ENCODE results near the gene POU2F2. TPM values are rescaled to one million over a fixed set of nuclear protein-coding genes. Genes with fewer than 3 reads are reported as not detected.

POU2F2 gene
- total and polyA plus RNA-seq, 10 donors = 22.3 to 67.4 (median 40.0) TPM

GRCh38 chr19:42086188-42086736, 46.0 kb downstream of the POU2F2 start:
- Histone ChIP-seq H3K36me3 (peaks cover under 1 to 38% (median 13%) of the 10 kb centered on the region in 6 donors), H3K4me3 (no peak overlapping the region), H3K27me3 (replicated peaks in 1 of 7) (no peaks in the 10 kb centered on the region), H3K9me3 (no peaks in the 10 kb centered on the region), H3K4me1 (peaks cover 13 to 67% (median 36%) of the 10 kb centered on the region in 6 donors), H3K27ac (peak overlapping the region in 2 of 8 donors; percentile 7 to 23)
- peak; percentile 62 for DNase-seq
- WGBS, 5 donors = 74 to 84% (median 76%) methylated on average over 9 of the region's 9 CpGs
- intact Hi-C loops (cut with DNase I; ENCODE audit: low total_unique reads) = no loop called here
- TF ChIP-seq POLR2AphosphoS5 (IDR thresholded peaks at IDR 0.05) = peak in 2 of 3 donors; percentile 23 to 46
- no peak for TF ChIP-seq POLR2A (IDR thresholded peaks at IDR 0.05)
- TF ChIP-seq CTCF (IDR thresholded peaks at IDR 0.05 in 8 of 11, conservative IDR thresholded peaks at IDR 0.05 in 3 of 11) = no peak

GRCh38 chr19:42083537-42083936, 48.7 kb downstream of the POU2F2 start:
- WGBS, 5 donors = 92 to 98% (median 94%) methylated on average over 5 of the region's 5 CpGs
- Histone ChIP-seq H3K4me1 (peaks cover 4 to 56% (median 20%) of the 10 kb centered on the region in 6 donors), H3K9me3 (no peaks in the 10 kb centered on the region), H3K4me3 (no peak overlapping the region), H3K27me3 (replicated peaks in 1 of 7) (no peaks in the 10 kb centered on the region), H3K27ac (no peak overlapping the region), H3K36me3 (peaks cover 8 to 54% (median 39%) of the 10 kb centered on the region in 6 donors)
- TF ChIP-seq POLR2A (IDR thresholded peaks at IDR 0.05) (no peak), POLR2AphosphoS5 (IDR thresholded peaks at IDR 0.05) (no peak), CTCF (IDR thresholded peaks at IDR 0.05 in 8 of 11, conservative IDR thresholded peaks at IDR 0.05 in 3 of 11) (no peak)
- DNase-seq = no peak
- intact Hi-C loops (cut with DNase I; ENCODE audit: low total_unique reads) = no loop called here

- H3K9me3 ChIP-seq = no peaks in the 10 kb centered on the region
These were observed 50.6 kb downstream of the POU2F2 start for GRCh38 chr19:42081584-42082203.

More at GRCh38 chr19:42081584-42082203, 50.6 kb downstream of the POU2F2 start:
- DNase-seq = no peak
- TF ChIP-seq POLR2AphosphoS5 (IDR thresholded peaks at IDR 0.05) = peak in 1 of 3 donors; percentile 18
- no peak for TF ChIP-seq POLR2A (IDR thresholded peaks at IDR 0.05)
- peak in 8 of 11 experiments; percentile 32 to 59 (median 46) for TF ChIP-seq CTCF (IDR thresholded peaks at IDR 0.05 in 8 of 11, conservative IDR thresholded peaks at IDR 0.05 in 3 of 11)
- WGBS, 5 donors = 73 to 87% (median 79%) methylated on average over 2 of the region's 2 CpGs
- Histone ChIP-seq H3K27me3 (replicated peaks in 1 of 7) (no peaks in the 10 kb centered on the region), H3K4me3 (no peak overlapping the region), H3K4me1 (peaks cover 7 to 56% (median 26%) of the 10 kb centered on the region in 6 donors), H3K27ac (peak overlapping the region in 4 of 8 donors; percentile 1 to 58 (median 30)), H3K36me3 (peaks cover 8 to 60% (median 42%) of the 10 kb centered on the region in 6 donors)
- intact Hi-C loops (cut with DNase I; ENCODE audit: low total_unique reads) = no loop called here
